GM19372 (cell line): ENCODE results near the gene GNG7.
"Not testable (repeated sequence)": the region's sequence is repeated elsewhere in the genome, so short reads cannot be mapped to it uniquely, and the experiment has no call there.

ENCODE experiments used
- ATAC-seq: cut with Tn5 transposase; IDR thresholded peaks from one replicate; pipeline ENCODE4 v1.9.1; 2021; ENCODE audit warnings: mild to moderate bottlenecking, low read depth, moderate library complexity; ENCODE audit not compliant: unreplicated experiment

GNG7 gene

GRCh38 chr19:2558543-2558942 is 144.0 kb downstream of the GNG7 start:
- ATAC-seq, result no peak

- ATAC-seq, result not testable (repeated sequence)
Observed at GRCh38 chr19:2558131-2558530, 144.4 kb downstream of the GNG7 start.

DNA sequence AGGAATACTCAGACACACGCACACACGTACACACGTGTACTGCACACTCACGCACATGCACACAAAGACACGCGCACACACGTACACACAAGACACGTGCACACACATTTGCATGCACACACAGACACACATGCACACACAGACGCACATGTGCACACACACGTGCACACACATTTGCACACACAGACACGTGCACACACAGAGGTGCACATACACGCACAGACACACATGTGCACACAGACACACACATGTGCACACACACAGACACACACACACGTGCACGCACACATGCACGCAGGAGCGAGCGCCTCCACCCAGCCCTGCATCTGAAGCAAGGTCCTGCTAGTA is 145.4 kb downstream of the GNG7 start:
- ATAC-seq, result no peak

DNA sequence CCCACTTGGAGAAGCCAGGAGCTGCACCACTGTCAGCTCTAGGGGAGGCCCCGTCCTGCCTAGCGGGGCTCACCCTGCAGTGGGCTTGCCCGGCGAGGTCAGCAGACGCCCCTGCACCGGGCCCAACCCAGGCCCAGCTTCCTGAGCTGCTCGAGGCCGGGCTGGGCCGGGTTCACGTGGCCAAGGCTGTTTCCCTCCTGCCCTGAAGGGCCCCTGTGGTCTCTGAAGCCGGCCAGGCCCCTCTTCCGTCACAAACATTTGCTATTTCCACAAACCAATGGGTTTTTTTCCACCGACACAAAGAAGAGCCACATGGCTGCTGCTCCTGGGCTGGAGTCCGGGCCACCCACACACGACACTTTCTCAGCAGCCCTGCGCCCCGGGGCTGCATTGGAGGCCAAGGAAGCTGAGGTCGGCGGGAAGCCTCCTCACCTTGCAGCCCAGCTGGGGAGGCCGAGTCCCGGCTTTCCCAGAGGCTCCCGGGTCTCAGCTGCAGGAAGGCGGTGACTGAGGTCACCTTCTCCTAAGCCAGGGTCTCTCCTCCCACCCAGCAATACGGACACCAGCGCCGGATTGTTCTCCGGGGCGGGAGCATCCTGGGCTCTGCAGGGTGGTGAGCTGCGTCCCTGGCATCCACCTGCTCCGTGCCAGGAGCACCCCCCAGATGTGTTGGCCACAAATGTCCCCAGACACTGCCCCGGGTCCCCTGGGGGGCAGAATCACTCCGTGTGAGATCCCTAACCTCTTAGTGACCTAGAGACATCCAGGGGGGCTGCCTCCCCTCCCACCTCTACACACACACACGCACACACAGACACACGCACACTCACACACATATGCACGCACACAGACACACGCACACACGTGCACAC is 146.0 kb downstream of the GNG7 start:
- ATAC-seq, result no peak

DNA sequence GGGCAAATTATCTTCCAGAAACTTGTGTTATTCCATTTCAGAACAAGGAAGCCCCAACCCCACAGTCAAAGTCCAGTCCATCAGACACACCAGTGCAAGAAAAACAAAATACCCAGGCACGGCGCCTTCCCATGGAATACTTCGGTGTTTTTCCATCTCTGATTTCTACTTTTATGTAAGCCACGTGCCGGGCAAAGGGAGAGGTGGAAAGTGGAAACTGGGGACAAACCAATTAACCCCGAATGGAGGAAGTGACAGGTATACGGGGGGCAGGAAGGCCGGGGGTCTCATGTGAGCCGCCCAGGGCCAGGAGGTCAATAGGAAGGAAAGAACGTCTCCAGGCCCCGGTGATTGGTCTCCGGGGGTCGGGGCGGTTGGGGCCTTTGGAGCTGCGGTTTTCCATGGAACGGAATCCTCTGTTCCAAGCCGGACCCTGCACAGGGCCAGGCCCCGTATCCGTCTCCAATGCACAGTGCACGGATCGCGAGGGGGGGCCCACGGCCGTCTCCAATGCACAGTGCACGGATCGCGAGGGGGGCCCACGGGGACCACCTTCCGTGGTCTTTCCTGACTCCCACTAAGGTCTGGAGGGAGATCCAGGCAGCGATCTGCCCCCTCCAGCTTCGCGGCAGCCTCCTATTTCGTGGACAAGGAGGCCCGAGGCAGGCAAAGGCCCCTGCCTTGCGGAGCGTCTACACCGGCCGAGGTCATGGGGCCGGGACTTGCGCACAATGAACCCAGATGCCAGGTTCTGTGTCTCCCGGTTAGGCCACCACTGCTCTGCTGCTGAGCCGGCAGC is 146.9 kb downstream of the GNG7 start:
- ATAC-seq, result no peak

DNA sequence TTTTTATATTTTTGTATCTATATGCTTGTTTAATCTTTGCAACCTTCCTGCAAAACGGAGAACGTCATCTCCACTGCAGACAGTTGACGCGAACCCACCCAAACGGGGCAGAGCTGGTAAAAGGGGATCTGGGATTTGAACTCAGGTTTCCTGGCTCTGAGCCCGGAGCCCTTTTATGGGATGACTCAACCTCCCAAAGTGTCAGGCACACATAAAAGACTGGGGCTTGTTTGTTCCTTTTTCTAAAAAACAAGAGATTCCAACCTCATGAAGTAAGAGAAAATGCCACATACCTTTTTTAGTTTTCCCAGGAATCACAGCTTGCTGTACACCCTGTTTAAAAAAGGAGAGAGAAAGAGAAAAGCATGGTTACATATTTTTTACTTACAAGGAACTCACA is 147.6 kb downstream of the GNG7 start:
- ATAC-seq, result no peak

DNA sequence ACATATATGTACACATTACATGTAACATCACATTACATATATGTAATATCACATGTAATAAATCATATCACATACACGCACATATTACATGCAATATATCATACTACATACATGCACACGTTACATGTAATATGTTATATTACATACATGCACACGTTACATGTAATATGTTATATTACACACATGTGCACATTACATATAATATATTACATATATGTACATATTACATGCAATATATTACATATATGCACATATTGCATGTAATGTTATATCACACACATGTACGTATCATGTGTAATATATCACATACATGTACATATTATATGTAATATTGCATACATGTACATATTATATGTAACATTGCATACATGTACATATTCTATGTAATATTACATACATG is 149.0 kb downstream of the GNG7 start:
- ATAC-seq, result no peak

GRCh38 chr19:2552859-2553258 is 149.6 kb downstream of the GNG7 start:
- ATAC-seq, result no peak

- ATAC-seq, result no peak
Observed at GRCh38 chr19:2551864-2552185, 150.7 kb downstream of the GNG7 start.

- no peak for ATAC-seq
Observed at GRCh38 chr19:2551172-2551863, 151.2 kb downstream of the GNG7 start.

DNA sequence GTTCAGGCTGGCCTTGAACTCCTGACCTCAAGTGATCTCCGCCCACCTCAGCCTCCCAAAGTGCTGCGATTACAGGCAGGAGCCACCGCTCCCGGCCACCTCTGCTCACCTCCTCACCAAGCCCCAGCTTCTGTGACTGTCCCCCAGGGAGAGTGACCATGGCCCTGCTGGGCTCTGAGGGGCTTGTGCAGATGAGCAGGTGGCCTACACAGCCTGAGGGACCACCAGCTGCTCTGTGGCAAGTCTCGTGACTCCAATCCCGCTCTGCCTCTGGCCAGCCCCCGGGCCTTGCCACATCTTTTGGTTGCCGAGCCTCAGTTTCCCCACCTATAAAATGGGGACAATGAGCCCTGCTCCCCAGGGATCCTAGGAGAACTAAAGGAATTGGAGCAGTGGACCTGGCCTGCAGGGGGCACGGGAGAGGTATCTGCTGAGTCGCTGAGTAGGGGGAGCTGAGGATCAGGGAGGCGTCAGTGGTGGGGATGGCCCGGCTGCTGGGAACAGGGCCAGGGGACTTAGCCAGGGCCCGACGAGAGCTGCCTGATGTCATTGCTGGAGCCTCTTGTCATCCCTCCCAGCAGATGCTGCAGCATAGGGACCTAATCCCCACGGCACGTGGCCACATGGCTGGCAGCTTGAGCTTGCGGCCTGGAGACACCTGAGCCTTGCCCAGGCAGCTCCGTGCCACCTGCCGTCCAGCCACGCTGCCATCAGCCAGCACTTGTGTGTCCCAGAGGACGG is 151.9 kb downstream of the GNG7 start:
- ATAC-seq, result no peak

- ATAC-seq, result no peak
Observed at GRCh38 chr19:2549701-2550191, 152.7 kb downstream of the GNG7 start.

DNA sequence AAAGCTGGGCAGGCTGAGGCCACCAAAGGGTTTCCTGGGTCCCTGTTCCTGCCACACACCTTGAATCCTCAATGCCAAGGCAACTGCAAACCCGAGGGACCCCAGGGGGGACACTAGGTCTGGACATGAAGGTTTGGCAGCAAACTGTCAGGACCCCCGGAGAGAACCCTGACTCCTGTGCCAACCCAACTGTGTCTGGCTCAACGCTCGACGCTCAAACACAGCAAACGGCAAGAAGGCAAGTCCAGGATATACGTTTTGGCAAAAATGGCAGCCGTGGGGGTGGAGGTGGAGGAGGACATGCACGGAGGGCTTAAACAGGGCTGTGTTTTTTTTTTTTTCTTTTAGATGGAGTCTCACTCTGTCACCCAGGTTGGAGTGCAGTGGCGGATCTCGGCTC is 153.5 kb downstream of the GNG7 start:
- ATAC-seq, result no peak

GRCh38 chr19:2547721-2548120 is 154.8 kb downstream of the GNG7 start:
- ATAC-seq, result no peak

GRCh38 chr19:2547033-2547680 is 155.3 kb downstream of the GNG7 start:
- no peak for ATAC-seq

DNA sequence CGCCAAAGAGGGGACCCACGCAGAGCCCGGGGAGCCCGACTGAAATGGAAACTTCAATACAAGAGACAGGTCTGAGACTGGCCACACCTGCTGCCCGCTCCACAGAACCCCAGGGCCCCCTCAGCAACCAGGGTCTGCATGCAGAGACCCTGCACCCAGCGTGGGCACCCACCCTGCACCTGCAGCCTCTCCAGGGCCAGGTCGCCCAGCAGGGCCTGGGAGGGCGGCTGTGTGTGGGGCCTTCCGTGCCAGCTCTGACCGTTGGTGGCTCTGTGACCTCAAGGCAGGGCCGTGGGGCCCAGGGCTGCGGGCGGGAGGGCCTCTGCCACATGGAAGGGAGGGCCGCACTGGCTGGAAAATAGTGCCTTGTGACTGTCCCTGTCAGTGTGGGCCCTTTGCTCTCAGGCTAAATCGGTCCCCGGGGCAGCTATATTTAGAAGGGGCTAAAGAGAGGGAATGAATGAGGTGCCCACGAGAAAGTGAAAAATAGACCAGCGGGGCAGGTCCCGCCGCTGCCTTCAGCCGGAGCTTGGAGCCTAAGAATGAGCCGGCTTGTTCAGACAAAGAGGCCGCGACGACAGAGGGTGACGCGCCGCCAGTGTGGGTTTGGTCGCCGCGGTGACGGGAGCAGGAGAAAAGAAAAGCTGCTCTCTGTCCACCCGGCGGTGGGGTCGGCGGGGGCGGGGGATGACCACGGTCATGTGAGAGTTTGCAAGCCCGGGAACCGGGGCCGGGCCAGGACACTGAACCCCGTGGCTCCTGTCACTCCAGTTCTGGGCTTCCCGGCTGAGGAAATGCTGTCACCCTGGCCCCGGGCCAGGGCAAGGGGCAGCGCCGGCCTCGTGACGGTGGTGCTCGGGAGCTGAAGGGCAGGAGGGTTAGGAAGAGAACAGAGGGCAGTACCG is 156.1 kb downstream of the GNG7 start:
- ATAC-seq, result no peak

DNA sequence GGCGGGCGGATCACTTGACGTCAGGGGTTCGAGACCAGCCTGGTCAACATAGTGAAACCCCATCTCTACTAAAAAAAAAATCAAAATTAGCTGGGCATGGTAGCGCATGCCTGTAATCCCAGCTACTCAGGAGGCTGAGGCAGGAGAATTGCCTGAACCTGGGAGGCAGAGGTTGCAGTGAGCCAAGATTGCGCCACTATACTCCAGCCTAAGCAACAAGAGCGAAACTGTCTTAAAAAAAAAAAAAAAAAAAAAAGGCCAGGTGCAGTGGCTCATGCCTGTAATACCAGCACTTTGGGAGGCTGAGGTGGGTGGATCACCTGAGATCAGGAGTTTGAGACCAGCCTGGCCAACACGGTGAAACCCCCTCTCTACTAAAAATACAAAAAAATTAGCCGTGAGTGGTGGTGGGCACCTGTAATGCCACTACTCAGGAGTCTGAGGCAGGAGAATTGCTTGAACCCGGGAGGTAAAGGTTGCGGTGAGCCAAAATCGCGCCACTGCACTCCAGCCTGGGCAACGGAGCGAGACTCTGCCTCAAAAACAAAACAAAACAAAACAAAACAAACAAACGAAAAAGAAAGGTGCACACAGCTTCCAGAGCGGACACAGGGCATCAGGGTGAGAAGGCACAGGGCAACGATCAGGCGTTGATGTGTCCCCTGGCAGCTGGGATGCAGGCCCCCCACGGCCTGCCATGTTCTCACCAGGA is 156.9 kb downstream of the GNG7 start:
- not testable (repeated sequence) for ATAC-seq
